SK-N-MC (cell line): Measurements from ENCODE around the gene KIF1C.

Experiments used
- DNase-seq: peaks from one replicate; pipeline ENCODE4 v3.0.0-alpha.2; 2011; ENCODE audit warnings: low read depth, low spot score
- H3K27ac ChIP-seq: fragments of 200-600 bp; sonication (generic); 2 replicates; pipeline ENCODE4 v1.5.1; 2016; ENCODE audit warnings: mixed run types
- H3K36me3 ChIP-seq: fragments of 200-600 bp; sonication (generic); 2 replicates; pipeline ENCODE4 v1.6.1; 2017; ENCODE audit warnings: antibody characterized with exemption, low read length, mixed read lengths; ENCODE audit not compliant: insufficient read depth
- H3K4me3 ChIP-seq: fragments of 200-600 bp; sonication (generic); 2 replicates; pipeline ENCODE4 v1.5.1; 2016
- H3K9ac ChIP-seq: fragments of 200-600 bp; sonication (generic); 2 replicates; pipeline ENCODE4 v1.8.0; 2017; ENCODE audit warnings: mixed run types, mixed read lengths; ENCODE audit not compliant: insufficient read length
- H3K9me3 ChIP-seq: fragments of 200-600 bp; sonication (generic); 2 replicates; pipeline ENCODE4 v1.6.1; 2017; ENCODE audit warnings: low read depth, mild to moderate bottlenecking, antibody characterized with exemption, low read length, moderate library complexity, mixed read lengths
- EZH2 ChIP-seq: fragments of 200-600 bp; sonication (generic); IDR thresholded peaks from one replicate; pipeline ENCODE4 v1.6.1; 2017; ENCODE audit warnings: antibody characterized with exemption
- FOXP2 ChIP-seq: optimal IDR thresholded peaks from 2 replicates; pipeline ENCODE3; 2011; ENCODE audit warnings: mild to moderate bottlenecking, moderate library complexity; ENCODE audit not compliant: insufficient read depth; ENCODE audit errors: extremely low read length, control extremely low read depth
- POLR2AphosphoS5 ChIP-seq: IDR thresholded peaks from 2 replicates; pipeline ENCODE4 v1.6.1; 2012; ENCODE audit warnings: mild to moderate bottlenecking, low read depth, low read length, borderline replicate concordance

The KIF1C gene

GRCh38 chr17:5002121-5002788, 4.5 kb downstream of the KIF1C start:
- Histone ChIP-seq H3K4me3 (no peak overlapping the region), H3K36me3 (peaks cover 33% of the 10 kb centered on the region; the same call in 1 of the 2 replicates), H3K27ac (no peak overlapping the region), H3K9ac (no peak overlapping the region), H3K9me3 (no peaks in the 10 kb centered on the region)
- TF ChIP-seq POLR2AphosphoS5, result no peak
- TF ChIP-seq FOXP2, result no peak
- TF ChIP-seq EZH2, result no peak
- no peak for DNase-seq

GRCh38 chr17:5003214-5003867, 5.6 kb downstream of the KIF1C start:
- peaks cover 40% of the 10 kb centered on the region; the same call in 1 of the 2 replicates for H3K36me3 ChIP-seq
- H3K9me3 ChIP-seq, result no peaks in the 10 kb centered on the region
- TF ChIP-seq POLR2AphosphoS5, result no peak
- TF ChIP-seq EZH2, result no peak
- no peak for TF ChIP-seq FOXP2

GRCh38 chr17:5011928-5012327, 14.2 kb downstream of the KIF1C start:
- Histone ChIP-seq H3K4me3 (no peak overlapping the region), H3K9ac (no peak overlapping the region), H3K27ac (no peak overlapping the region), H3K36me3 (peaks cover 15% of the 10 kb centered on the region; the same call in 1 of the 2 replicates), H3K9me3 (no peaks in the 10 kb centered on the region)
- no peak for TF ChIP-seq POLR2AphosphoS5
- no peak for DNase-seq

More at GRCh38 chr17:5003214-5003867, 5.6 kb downstream of the KIF1C start:
- DNase-seq, result no peak
- Histone ChIP-seq H3K27ac (no peak overlapping the region), H3K9ac (no peak overlapping the region), H3K4me3 (no peak overlapping the region)

GRCh38 chr17:5014357-5014756, 16.6 kb downstream of the KIF1C start:
- H3K36me3 ChIP-seq, result peaks cover 7% of the 10 kb centered on the region; the same call in 1 of the 2 replicates
- no peak overlapping the region for H3K4me3 ChIP-seq
- no peak overlapping the region for H3K9ac ChIP-seq

GRCh38 chr17:5019475-5019956, 21.8 kb downstream of the KIF1C start:
- Histone ChIP-seq H3K36me3 (peaks cover 9% of the 10 kb centered on the region; the same call in 1 of the 2 replicates), H3K9me3 (no peaks in the 10 kb centered on the region), H3K27ac (no peak overlapping the region), H3K9ac (no peak overlapping the region), H3K4me3 (no peak overlapping the region)
- no peak for TF ChIP-seq EZH2
- no peak for TF ChIP-seq FOXP2
- no peak for TF ChIP-seq POLR2AphosphoS5
- DNase-seq, result no peak

More at GRCh38 chr17:5014357-5014756, 16.6 kb downstream of the KIF1C start:
- TF ChIP-seq POLR2AphosphoS5 (no peak), FOXP2 (no peak), EZH2 (no peak)
- H3K27ac ChIP-seq, result no peak overlapping the region
- no peak for DNase-seq
- H3K9me3 ChIP-seq, result no peaks in the 10 kb centered on the region

GRCh38 chr17:5020502-5021023, 22.8 kb downstream of the KIF1C start:
- TF ChIP-seq EZH2 (no peak), POLR2AphosphoS5 (no peak), FOXP2 (no peak)
- H3K9me3 ChIP-seq, result no peaks in the 10 kb centered on the region
- no peak for DNase-seq
- H3K36me3 ChIP-seq, result peaks cover 9% of the 10 kb centered on the region; the same call in 1 of the 2 replicates
- no peak overlapping the region for H3K9ac ChIP-seq
- no peak overlapping the region for H3K27ac ChIP-seq
- H3K4me3 ChIP-seq, result no peak overlapping the region

GRCh38 chr17:5022171-5022711, 24.5 kb downstream of the KIF1C start:
- Histone ChIP-seq H3K27ac (no peak overlapping the region), H3K36me3 (peaks cover 9% of the 10 kb centered on the region; the same call in 1 of the 2 replicates), H3K9me3 (no peaks in the 10 kb centered on the region), H3K4me3 (no peak overlapping the region), H3K9ac (no peak overlapping the region)
- TF ChIP-seq POLR2AphosphoS5, result no peak
- no peak for TF ChIP-seq FOXP2
- TF ChIP-seq EZH2, result no peak
- DNase-seq, result no peak

GRCh38 chr17:5023588-5024147, 25.9 kb downstream of the KIF1C start:
- TF ChIP-seq FOXP2 (no peak), POLR2AphosphoS5 (no peak), EZH2 (no peak)
- peaks cover 9% of the 10 kb centered on the region; the same call in 1 of the 2 replicates for H3K36me3 ChIP-seq
- no peak overlapping the region for H3K27ac ChIP-seq
- H3K9me3 ChIP-seq, result no peaks in the 10 kb centered on the region
- no peak for DNase-seq
- no peak overlapping the region for H3K4me3 ChIP-seq
- no peak overlapping the region for H3K9ac ChIP-seq
